ENCODE results near the gene GABBR1.

GABBR1 gene

GRCh38 chr6:29632789-29633533 lies at the start of gene GABBR1:
Gene GABBR1 (minus strand): TSS chr6:29633183. CDS start chr6:29632385, 798 bp downstream.
- peak within 1 kb of the TSS; percentile 95 for H2AFZ ChIP-seq
- H3K9me3 ChIP-seq (ENCODE audit: control insufficient read depth, low read length), result no peaks in the 10 kb centered on the region
- H3K4me1 ChIP-seq, result no peaks in the 10 kb centered on the region
- H3K4me3 ChIP-seq (ENCODE audit: low read depth, low read length), result peak within 1 kb of the TSS; percentile 81
- peak within 1 kb of the TSS; percentile 25 for H3K27ac ChIP-seq
- H3K27me3 ChIP-seq (ENCODE audit: control insufficient read depth, insufficient read depth, low read length), result no peaks in the 10 kb centered on the region
- no peak for TF ChIP-seq CTCF (IDR thresholded peaks at IDR 0.05)
- H3K4me2 ChIP-seq (ENCODE audit: low read length), result peak within 1 kb of the TSS; percentile 98
- no peaks in the 10 kb centered on the region for H3K36me3 ChIP-seq (ENCODE audit: control insufficient read depth, insufficient read depth, low read length)
- H3K9ac ChIP-seq, result peak within 1 kb of the TSS; percentile 77
- no peaks in the 10 kb centered on the region for H3K79me2 ChIP-seq

DNA sequence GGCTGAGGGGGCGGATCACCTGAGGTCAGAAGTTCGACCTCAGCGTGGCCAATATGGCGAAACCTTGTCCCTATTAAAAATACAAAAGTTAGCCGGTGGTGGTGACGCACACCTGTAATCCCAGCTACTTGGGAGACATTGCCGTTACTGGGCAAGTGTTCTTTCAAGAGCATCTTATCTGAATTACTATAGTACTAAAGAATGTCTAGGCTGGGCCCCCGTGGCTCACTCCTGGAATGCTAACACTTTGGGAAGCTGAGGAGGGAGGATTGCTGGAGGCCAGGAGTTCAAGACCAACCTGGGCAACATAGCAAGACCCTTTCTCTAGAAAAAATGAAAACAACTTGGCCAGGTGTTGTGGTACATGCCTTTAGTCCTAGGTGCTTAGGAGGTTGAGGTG lies 48.8 kb upstream of the GABBR1 start:
- no peak for TF ChIP-seq CTCF (IDR thresholded peaks at IDR 0.05)
- H3K4me2 ChIP-seq (ENCODE audit: low read length), result no peak overlapping the region

GRCh38 chr6:29680904-29681303 lies 47.9 kb upstream of the GABBR1 start, which contains the start of gene ZFP57:
Gene ZFP57 (minus strand): TSS chr6:29681152. CDS start chr6:29677003, 4,149 bp downstream.
- Histone ChIP-seq H3K9me3 (ENCODE audit: control insufficient read depth, low read length) (no peaks in the 10 kb centered on the region), H3K27ac (no peak within 1 kb of the TSS), H3K36me3 (ENCODE audit: control insufficient read depth, insufficient read depth, low read length) (no peaks in the 10 kb centered on the region), H2AFZ (peak within 1 kb of the TSS; percentile 22), H3K79me2 (no peaks in the 10 kb centered on the region), H3K27me3 (ENCODE audit: control insufficient read depth, insufficient read depth, low read length) (no peaks in the 10 kb centered on the region), H3K4me2 (ENCODE audit: low read length) (no peak within 1 kb of the TSS), H3K4me1 (no peaks in the 10 kb centered on the region), H3K4me3 (ENCODE audit: low read depth, low read length) (no peak within 1 kb of the TSS), H3K9ac (no peak within 1 kb of the TSS)
- TF ChIP-seq CTCF (IDR thresholded peaks at IDR 0.05), result no peak

More for the DNA sequence above, 48.8 kb upstream of the GABBR1 start:
- H3K36me3 ChIP-seq (ENCODE audit: control insufficient read depth, insufficient read depth, low read length), result no peaks in the 10 kb centered on the region
- H3K4me3 ChIP-seq (ENCODE audit: low read depth, low read length), result no peak overlapping the region
- no peaks in the 10 kb centered on the region for H3K27me3 ChIP-seq (ENCODE audit: control insufficient read depth, insufficient read depth, low read length)
- H3K4me1 ChIP-seq, result no peaks in the 10 kb centered on the region
- H3K27ac ChIP-seq, result no peak overlapping the region
- no peak overlapping the region for H2AFZ ChIP-seq
- H3K9me3 ChIP-seq (ENCODE audit: control insufficient read depth, low read length), result no peaks in the 10 kb centered on the region
- H3K79me2 ChIP-seq, result no peaks in the 10 kb centered on the region
- no peak overlapping the region for H3K9ac ChIP-seq

DNA sequence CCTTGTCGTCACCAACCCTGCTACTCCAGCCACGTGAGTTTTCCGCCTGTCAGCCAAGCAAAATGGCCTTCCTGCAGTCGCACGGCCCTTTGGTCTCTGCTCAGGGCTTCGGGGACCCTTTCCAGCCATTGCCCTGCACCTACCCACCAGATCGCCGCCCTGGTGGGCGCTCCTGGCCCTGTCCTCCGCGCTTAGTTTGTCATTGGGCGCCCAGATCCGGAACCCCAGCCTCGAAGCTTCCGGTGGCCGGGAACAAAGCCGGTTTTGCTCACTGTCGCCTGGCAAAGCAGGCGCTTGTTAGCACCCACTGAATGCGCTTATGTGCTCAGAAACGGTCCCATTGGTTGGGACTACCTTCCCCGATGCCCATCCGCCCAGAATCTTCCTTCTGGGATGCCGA lies 47.4 kb upstream of the GABBR1 start:
- Histone ChIP-seq H2AFZ (peak overlapping the region; percentile 22), H3K4me2 (ENCODE audit: low read length) (no peak overlapping the region), H3K27ac (no peak overlapping the region), H3K4me1 (no peaks in the 10 kb centered on the region), H3K9ac (no peak overlapping the region), H3K4me3 (ENCODE audit: low read depth, low read length) (no peak overlapping the region), H3K27me3 (ENCODE audit: control insufficient read depth, insufficient read depth, low read length) (no peaks in the 10 kb centered on the region), H3K9me3 (ENCODE audit: control insufficient read depth, low read length) (no peaks in the 10 kb centered on the region), H3K79me2 (no peaks in the 10 kb centered on the region), H3K36me3 (ENCODE audit: control insufficient read depth, insufficient read depth, low read length) (no peaks in the 10 kb centered on the region)
- TF ChIP-seq CTCF (IDR thresholded peaks at IDR 0.05), result no peak

DNA sequence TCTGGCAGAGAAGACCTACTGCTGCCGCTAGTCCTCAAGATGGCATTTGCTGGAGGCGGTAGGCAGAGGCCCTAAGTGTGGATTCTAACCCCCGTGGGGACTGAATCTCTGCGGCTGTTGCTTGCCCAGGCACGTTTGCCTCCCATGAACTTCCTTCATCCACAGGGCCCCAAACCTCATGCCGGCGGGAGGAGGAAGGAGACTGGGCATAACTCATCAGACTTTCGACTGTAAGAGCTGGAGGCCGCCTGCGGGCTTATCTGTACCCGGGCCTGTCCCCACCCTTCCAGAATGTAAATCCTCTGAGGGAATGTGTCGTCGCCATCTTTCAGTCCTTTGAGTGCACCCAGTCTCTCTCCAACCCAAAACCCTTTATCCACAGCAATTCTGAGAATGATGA lies 47.0 kb upstream of the GABBR1 start:
- H3K4me3 ChIP-seq (ENCODE audit: low read depth, low read length), result no peak overlapping the region
- H3K4me2 ChIP-seq (ENCODE audit: low read length), result no peak overlapping the region
- H3K27me3 ChIP-seq (ENCODE audit: control insufficient read depth, insufficient read depth, low read length), result no peaks in the 10 kb centered on the region
- H3K36me3 ChIP-seq (ENCODE audit: control insufficient read depth, insufficient read depth, low read length), result no peaks in the 10 kb centered on the region
- TF ChIP-seq CTCF (IDR thresholded peaks at IDR 0.05), result no peak
- H3K4me1 ChIP-seq, result no peaks in the 10 kb centered on the region
- H3K9me3 ChIP-seq (ENCODE audit: control insufficient read depth, low read length), result no peaks in the 10 kb centered on the region
- no peak overlapping the region for H2AFZ ChIP-seq
- H3K27ac ChIP-seq, result no peak overlapping the region
- H3K9ac ChIP-seq, result no peak overlapping the region
- H3K79me2 ChIP-seq, result no peaks in the 10 kb centered on the region

Data from parathyroid adenoma (tissue), 2 donors.